Lower leg skin (tissue), 4 donors: ENCODE data around the gene HMCN2. TPM values are rescaled to one million over a fixed set of nuclear protein-coding genes. Genes with fewer than 3 reads are reported as not detected.

ENCODE experiments used
- DNase-seq, 2 donors: peaks; one replicate each; pipeline ENCODE4 v3.0.0-alpha.2; 2019; ENCODE audit warnings: low spot score in 2 of 2
- H3K4me3 ChIP-seq: fragments of 200-600 bp; sonication (generic); 2 replicates; pipeline ENCODE4 v1.5.1; 2017; ENCODE audit warnings: mild to moderate bottlenecking, low read depth; ENCODE audit not compliant: poor library complexity, severe bottlenecking
- CTCF ChIP-seq, 3 donors: fragments of 450-650 bp; IDR thresholded peaks; one replicate each; pipeline ENCODE4 v1.5.1; 2016; ENCODE audit warnings: antibody characterized with exemption in 3 of 3, mild to moderate bottlenecking in 3 of 3, moderate library complexity in 2 of 3
- POLR2A ChIP-seq, 2 donors: fragments of 450-650 bp; IDR thresholded peaks; one replicate each; pipeline ENCODE4 v1.6.1; 2016 to 2017; ENCODE audit warnings: antibody characterized with exemption in 2 of 2, mild to moderate bottlenecking in 1 of 2, moderate library complexity in 1 of 2
- WGBS, 2 donors: methylation state at CpG; one replicate each; pipeline ENCODE4 v1.1.5; 2018; 5-methylcytosine and 5-hydroxymethylcytosine counted together
- intact Hi-C: fragments of 100-400 bp; cut with DNase I; formaldehyde crosslinking; loops from one replicate; pipeline ENCODE4 v1.15.0; 2023; ENCODE audit warnings: low total_unique reads
- total RNA-seq, 4 donors: library from RNA; depleted of rRNA; stranded (reverse); fragments of >200 nt; gene quantifications; one replicate each; pipeline ENCODE4 v1.1.0, GENCODE V29; 2016

HMCN2 gene
- total RNA-seq, 4 donors from 2014 or later: 1.9 to 4.3 (median 3.0) TPM

GRCh38 chr9:130443456-130443801 is 177.9 kb downstream of the HMCN2 start:
- H3K4me3 ChIP-seq: no peak overlapping the region
- no peak for DNase-seq
- 84 to 85% methylated on average over 6 of the region's 6 CpGs for WGBS, 2 donors
- intact Hi-C loops: no loop called here
- no peak for TF ChIP-seq CTCF (IDR thresholded peaks at IDR 0.05)
- TF ChIP-seq POLR2A (IDR thresholded peaks at IDR 0.05): no peak

GRCh38 chr9:130443840-130444492 is 178.4 kb downstream of the HMCN2 start:
- no peak overlapping the region for H3K4me3 ChIP-seq
- intact Hi-C loops: no loop called here
- DNase-seq: no peak
- TF ChIP-seq CTCF (IDR thresholded peaks at IDR 0.05): no peak
- no peak for TF ChIP-seq POLR2A (IDR thresholded peaks at IDR 0.05)
- 39 to 49% methylated on average over 12 to 13 of the region's 14 CpGs for WGBS, 2 donors

- DNase-seq: peak in 1 of 2 donors; percentile 91
- intact Hi-C loops: no loop called here
- no peak for TF ChIP-seq POLR2A (IDR thresholded peaks at IDR 0.05)
- TF ChIP-seq CTCF (IDR thresholded peaks at IDR 0.05): no peak
- peak within 1 kb of the TSS; percentile 37 for H3K4me3 ChIP-seq
- 0% methylated on average over 21 of the region's 66 CpGs for WGBS, 2 donors
These were observed 179.1 kb downstream of the HMCN2 start, which contains the start of gene ASS1 for GRCh38 chr9:130444565-130445221. ASS1 (plus strand) TSS chr9:130444961; CDS start chr9:130452229, 7,268 bp downstream.

- DNase-seq: no peak
- WGBS, 2 donors: 4% methylated on average over 25 to 29 of the region's 30 CpGs
- intact Hi-C loops: no loop called here
- no peak for TF ChIP-seq CTCF (IDR thresholded peaks at IDR 0.05)
- no peak for TF ChIP-seq POLR2A (IDR thresholded peaks at IDR 0.05)
- H3K4me3 ChIP-seq: peak overlapping the region; percentile 37
These were observed 179.9 kb downstream of the HMCN2 start for GRCh38 chr9:130445268-130445983.

DNA sequence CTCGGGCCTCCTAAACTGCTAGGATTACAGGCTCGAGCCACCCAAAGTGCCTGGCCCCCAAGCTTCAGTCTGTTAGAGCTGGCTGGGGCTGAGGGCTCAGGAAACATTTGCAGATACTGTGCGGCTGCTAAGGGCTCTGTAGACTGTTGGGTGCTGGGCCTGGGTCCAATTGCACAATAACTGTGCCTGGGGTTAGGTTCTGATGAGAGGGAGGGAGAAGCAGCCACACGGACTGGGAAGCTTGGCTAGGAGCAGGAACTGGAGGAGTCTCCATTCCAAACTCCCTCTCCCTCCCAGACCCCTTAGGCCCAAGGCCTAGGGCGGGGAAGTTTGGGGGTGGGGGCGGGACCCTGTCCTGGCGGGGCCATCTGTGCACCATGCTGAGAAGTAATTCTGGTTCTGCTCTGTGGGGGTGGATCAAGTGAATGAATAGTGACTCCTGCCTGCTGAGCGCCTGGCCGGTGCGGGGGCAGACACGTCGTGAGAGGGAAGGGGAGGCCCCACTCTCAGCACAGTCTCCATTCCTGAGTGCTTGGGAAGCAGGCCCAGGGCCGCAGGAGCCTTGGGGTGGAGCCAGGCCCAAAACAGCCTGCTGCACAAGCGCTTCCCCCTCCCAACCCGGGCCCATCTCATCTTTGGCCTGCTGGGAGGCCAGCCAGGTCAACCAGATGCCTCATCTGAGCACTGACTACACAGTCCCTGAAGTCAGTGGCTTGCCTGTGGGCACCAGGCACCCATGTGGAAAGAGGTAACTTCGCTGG is 180.7 kb downstream of the HMCN2 start:
- DNase-seq: peak; percentile 68 to 96
- intact Hi-C loops: no loop called here
- TF ChIP-seq POLR2A (IDR thresholded peaks at IDR 0.05) (no peak), CTCF (IDR thresholded peaks at IDR 0.05) (no peak)
- H3K4me3 ChIP-seq: no peak overlapping the region
- WGBS, 2 donors: 26 to 32% methylated on average over 13 to 15 of the region's 16 CpGs
